Effector CD4-positive, alpha-beta T cell (primary cell): ENCODE data around the gene AKAP5.

Experiments used
- DNase-seq: peaks from one replicate; pipeline ENCODE4 v3.0.0-alpha.2; 2020

AKAP5 gene

GRCh38 chr14:64461221-64461620 is 4.1 kb upstream of the AKAP5 start:
- no peak for DNase-seq

- DNase-seq = no peak
Observed at GRCh38 chr14:64463195-64463594, 2.1 kb upstream of the AKAP5 start.

- no peak for DNase-seq
Observed at GRCh38 chr14:64463873-64464272, 1.4 kb upstream of the AKAP5 start.

- no peak for DNase-seq
Observed at GRCh38 chr14:64464651-64465050, 648 bp upstream of the AKAP5 start.

- DNase-seq = no peak
Observed at GRCh38 chr14:64465831-64466554, 694 bp downstream of the AKAP5 start.

- DNase-seq = no peak
Observed at GRCh38 chr14:64467101-64467500, 1.8 kb downstream of the AKAP5 start.

GRCh38 chr14:64467566-64467965 is 2.3 kb downstream of the AKAP5 start:
- no peak for DNase-seq

- no peak for DNase-seq
Observed at GRCh38 chr14:64468451-64468850, 3.2 kb downstream of the AKAP5 start.

- no peak for DNase-seq
Observed at GRCh38 chr14:64474041-64474440, 8.7 kb downstream of the AKAP5 start.

- DNase-seq = no peak
Observed at GRCh38 chr14:64474698-64475097, 9.4 kb downstream of the AKAP5 start.

- no peak for DNase-seq
Observed at GRCh38 chr14:64475585-64476273, 10.4 kb downstream of the AKAP5 start.

GRCh38 chr14:64476438-64476837 is 11.1 kb downstream of the AKAP5 start:
- no peak for DNase-seq

GRCh38 chr14:64478634-64479250 is 13.4 kb downstream of the AKAP5 start:
- DNase-seq = no peak

GRCh38 chr14:64488590-64489099 is 23.3 kb downstream of the AKAP5 start:
- no peak for DNase-seq

GRCh38 chr14:64491637-64492036 is 26.3 kb downstream of the AKAP5 start:
- DNase-seq = no peak

- DNase-seq = no peak
Observed at GRCh38 chr14:64493455-64493854, 28.2 kb downstream of the AKAP5 start.

GRCh38 chr14:64495252-64495651 is 30.0 kb downstream of the AKAP5 start:
- DNase-seq = no peak

GRCh38 chr14:64496764-64497163 is 31.5 kb downstream of the AKAP5 start:
- DNase-seq = no peak

- DNase-seq = no peak
Observed at GRCh38 chr14:64500088-64500487, 34.8 kb downstream of the AKAP5 start.

- peak; percentile 8 for DNase-seq
Observed at GRCh38 chr14:64501411-64502171, 36.3 kb downstream of the AKAP5 start.

- DNase-seq = peak; percentile 6
Observed at GRCh38 chr14:64502456-64502855, 37.2 kb downstream of the AKAP5 start.

GRCh38 chr14:64502887-64503433 is 37.7 kb downstream of the AKAP5 start:
- peak; percentile 14 for DNase-seq
